GM18498 (cell line): ENCODE data around the gene SNX12.
A peak's percentile ranks its signal among the peaks of the same experiment; 100 is the strongest.
"Not testable (repeated sequence)": the region's sequence is repeated elsewhere in the genome, so short reads cannot be mapped to it uniquely, and the experiment has no call there.

Experiments
- ATAC-seq: cut with Tn5 transposase; IDR thresholded peaks from one replicate; pipeline ENCODE4 v1.9.1; 2021; ENCODE audit warnings: mild to moderate bottlenecking, moderate library complexity; ENCODE audit not compliant: unreplicated experiment

Gene SNX12

GRCh38 chrX:71095033-71095432, 26.9 kb upstream of the SNX12 start:
- ATAC-seq, result no peak

DNA sequence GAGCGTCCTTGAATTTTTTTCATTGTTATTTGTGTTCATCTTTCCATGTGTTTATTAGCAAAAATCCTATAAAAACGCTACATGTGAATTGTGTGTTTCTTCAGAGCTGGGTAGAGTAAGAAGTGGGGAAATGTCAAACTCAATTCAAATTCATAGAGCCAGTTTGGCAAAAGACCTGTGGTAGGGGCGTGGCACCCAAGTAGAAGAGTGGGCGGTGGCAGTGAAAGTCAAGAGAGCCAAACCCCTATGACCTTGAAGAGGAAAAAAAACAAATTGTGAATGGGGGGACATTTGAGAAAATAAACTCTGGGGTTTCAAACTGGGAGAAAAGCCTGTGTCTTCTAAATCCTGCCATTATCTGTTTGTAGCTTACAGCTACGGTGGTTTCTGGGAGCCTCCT, 23.1 kb upstream of the SNX12 start:
- ATAC-seq, result no peak

- ATAC-seq, result no peak
Measured at GRCh38 chrX:71085900-71086299, 17.8 kb upstream of the SNX12 start.

DNA sequence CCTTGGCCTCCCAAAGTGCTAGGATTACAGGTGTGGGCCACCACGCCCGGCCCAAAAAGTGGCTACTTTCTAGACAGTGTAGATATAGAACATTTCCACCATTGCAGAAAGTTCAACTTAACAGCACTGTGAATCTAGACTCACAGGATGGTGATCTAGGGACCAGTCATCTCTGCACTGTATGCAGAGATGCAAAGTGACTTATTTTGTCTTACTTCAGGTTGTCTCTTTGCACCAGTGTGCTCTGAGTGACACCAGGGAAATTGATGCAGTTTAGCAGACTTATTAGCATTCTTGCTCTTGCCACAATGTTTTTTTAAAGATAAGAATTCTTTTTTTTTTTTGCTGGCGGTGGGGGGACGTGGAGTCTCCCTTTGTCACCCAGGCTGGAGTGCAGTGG, 14.7 kb upstream of the SNX12 start:
- ATAC-seq, result no peak

- ATAC-seq, result no peak
Measured at GRCh38 chrX:71082124-71082647, 14.1 kb upstream of the SNX12 start.

GRCh38 chrX:71081330-71082123, 13.4 kb upstream of the SNX12 start:
- no peak for ATAC-seq

DNA sequence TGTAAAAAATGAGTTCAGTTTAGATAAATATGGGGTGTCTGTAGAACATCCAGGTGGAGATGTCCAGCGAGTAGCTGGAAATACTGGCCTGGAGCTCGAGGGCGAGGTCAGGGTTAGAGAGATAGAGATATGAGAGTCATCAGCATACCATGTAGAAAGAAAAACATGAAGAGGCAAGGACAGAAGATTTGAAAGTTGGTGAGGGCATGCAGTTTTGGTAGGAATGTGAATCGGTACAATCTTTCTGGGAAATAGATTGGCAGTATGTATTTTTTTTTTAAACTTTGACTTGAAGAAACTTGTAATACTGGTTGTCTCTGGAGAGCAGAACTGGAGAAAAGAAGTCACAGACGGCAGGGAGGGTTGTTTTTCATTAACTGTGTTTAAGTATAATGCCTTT, 2.4 kb upstream of the SNX12 start:
- no peak for ATAC-seq

GRCh38 chrX:71067712-71068043, 456 bp downstream of the SNX12 start:
- no peak for ATAC-seq

GRCh38 chrX:71067089-71067488, 1.0 kb downstream of the SNX12 start:
- no peak for ATAC-seq

- no peak for ATAC-seq
Measured at GRCh38 chrX:71060127-71060526, 8.0 kb downstream of the SNX12 start.

DNA sequence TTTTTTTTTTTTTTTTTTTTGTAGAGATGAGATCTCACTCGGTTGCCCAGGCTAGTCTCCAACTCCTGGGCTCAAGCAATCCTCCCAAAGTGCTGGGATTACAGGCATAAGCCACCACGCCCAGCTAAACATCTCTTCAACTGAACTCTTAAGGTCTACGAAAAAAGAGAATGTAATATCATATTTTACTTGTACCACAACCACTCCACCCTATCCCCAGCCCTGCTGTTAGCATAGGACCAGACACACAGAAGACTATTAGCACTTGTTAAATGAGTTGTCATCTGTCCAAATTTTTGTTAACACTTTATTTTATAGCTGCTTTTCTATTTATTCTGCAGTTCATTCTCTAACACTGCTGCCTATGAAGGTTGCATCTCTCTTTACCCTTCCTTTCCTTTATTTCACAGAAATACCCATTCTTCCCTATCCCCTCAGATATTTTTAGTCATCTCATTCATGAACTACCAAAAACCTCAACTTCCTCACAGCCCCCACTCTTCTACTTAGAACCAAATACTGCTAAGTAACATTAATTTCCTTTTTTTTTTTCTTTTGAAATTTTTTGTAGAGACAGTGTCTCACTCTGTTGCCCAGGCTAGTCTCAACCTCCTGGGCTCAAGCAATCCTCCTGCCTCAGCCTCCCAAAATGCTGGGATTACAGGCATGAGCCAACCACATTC, 10.1 kb downstream of the SNX12 start:
- no peak for ATAC-seq

DNA sequence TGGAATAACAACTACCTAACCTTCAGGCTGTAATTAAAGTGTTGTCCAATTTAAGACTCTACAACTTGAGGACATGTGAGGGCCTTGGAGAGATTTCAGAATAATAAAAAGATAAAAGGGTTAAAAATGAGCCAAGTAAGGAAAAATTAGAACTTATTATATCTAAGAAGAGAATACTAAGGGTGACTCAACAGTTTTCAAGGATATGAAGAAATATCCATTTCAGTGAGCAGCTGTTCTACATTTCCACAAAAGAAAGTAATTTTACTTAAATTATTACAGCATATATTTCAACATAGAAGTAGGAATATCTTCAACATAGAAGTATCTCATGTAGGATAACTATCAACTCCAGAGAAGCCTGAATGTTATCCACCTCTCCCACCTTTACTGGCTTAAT, 11.3 kb downstream of the SNX12 start:
- ATAC-seq, result no peak

GRCh38 chrX:71053217-71053621, 14.9 kb downstream of the SNX12 start:
- ATAC-seq, result peak; percentile 82

DNA sequence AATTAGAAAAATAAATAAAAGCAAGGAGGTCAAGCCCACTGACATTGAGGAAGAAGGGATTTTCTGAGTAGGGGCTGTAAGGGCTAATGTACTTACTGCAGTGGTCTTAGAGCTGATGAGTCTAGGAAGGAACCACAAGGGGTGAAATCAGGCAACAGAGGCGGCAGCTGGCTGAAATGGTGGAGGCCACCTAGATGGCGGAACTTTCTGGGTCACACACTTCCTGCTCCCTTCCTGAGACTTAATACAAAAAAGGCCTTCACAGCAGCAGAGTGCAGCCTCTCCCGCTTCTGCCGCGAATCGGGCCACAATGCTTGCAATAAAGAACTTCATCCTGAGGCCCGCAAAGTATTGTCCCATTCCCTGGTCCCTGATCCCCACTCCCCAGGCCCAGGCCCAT, 15.4 kb downstream of the SNX12 start:
- no peak for ATAC-seq

GRCh38 chrX:71047891-71048290, 20.2 kb downstream of the SNX12 start:
- ATAC-seq, result not testable (repeated sequence)

- ATAC-seq, result no peak
Measured at GRCh38 chrX:71017396-71017939, 50.7 kb downstream of the SNX12 start.
